Measurements from ENCODE around the gene NR3C1.

NR3C1 gene

GRCh38 chr5:143403593-143404415 is at the start of gene NR3C1:
Gene NR3C1 (minus strand): TSS chr5:143403686. CDS start chr5:143400839, 2,847 bp downstream.
- DNase-seq, result peak; percentile 79 to 82

GRCh38 chr5:143449772-143450171 is 46.3 kb upstream of the NR3C1 start:
- DNase-seq, result no peak

GRCh38 chr5:143448518-143448917 is 45.0 kb upstream of the NR3C1 start:
- no peak for DNase-seq

GRCh38 chr5:143447983-143448382 is 44.5 kb upstream of the NR3C1 start:
- no peak for DNase-seq

- no peak for DNase-seq
Observed at GRCh38 chr5:143446535-143447226, 43.2 kb upstream of the NR3C1 start.

GRCh38 chr5:143445776-143446175 is 42.3 kb upstream of the NR3C1 start:
- no peak for DNase-seq

GRCh38 chr5:143443330-143443729 is 39.8 kb upstream of the NR3C1 start:
- DNase-seq, result no peak

GRCh38 chr5:143442385-143442784 is 38.9 kb upstream of the NR3C1 start:
- DNase-seq, result no peak

GRCh38 chr5:143440448-143441115 is 37.1 kb upstream of the NR3C1 start:
- no peak for DNase-seq

- DNase-seq, result no peak
Observed at GRCh38 chr5:143437666-143438273, 34.3 kb upstream of the NR3C1 start.

- DNase-seq, result no peak
Observed at GRCh38 chr5:143436871-143437270, 33.4 kb upstream of the NR3C1 start.

- DNase-seq, result no peak
Observed at GRCh38 chr5:143435210-143435657, 31.7 kb upstream of the NR3C1 start.

GRCh38 chr5:143434261-143435209 is 31.0 kb upstream of the NR3C1 start:
- peak; percentile 50 to 58 for DNase-seq

- DNase-seq, result no peak
Observed at GRCh38 chr5:143433670-143434069, 30.2 kb upstream of the NR3C1 start.

GRCh38 chr5:143432658-143433239 is 29.3 kb upstream of the NR3C1 start:
- no peak for DNase-seq

- DNase-seq, result peak; percentile 47 to 69
Observed at GRCh38 chr5:143431789-143432188, 28.3 kb upstream of the NR3C1 start.

- DNase-seq, result no peak
Observed at GRCh38 chr5:143428738-143429420, 25.4 kb upstream of the NR3C1 start.

- DNase-seq, result no peak
Observed at GRCh38 chr5:143428155-143428554, 24.7 kb upstream of the NR3C1 start.

- no peak for DNase-seq
Observed at GRCh38 chr5:143427122-143427735, 23.7 kb upstream of the NR3C1 start.

- DNase-seq, result no peak
Observed at GRCh38 chr5:143426437-143426991, 23.0 kb upstream of the NR3C1 start.
